ENCODE results near the gene RFXANK.
A peak's percentile ranks its signal among the peaks of the same experiment; 100 is the strongest.
"Not testable (repeated sequence)": the region's sequence is repeated elsewhere in the genome, so short reads cannot be mapped to it uniquely, and the experiment has no call there.

RFXANK gene, protein sequence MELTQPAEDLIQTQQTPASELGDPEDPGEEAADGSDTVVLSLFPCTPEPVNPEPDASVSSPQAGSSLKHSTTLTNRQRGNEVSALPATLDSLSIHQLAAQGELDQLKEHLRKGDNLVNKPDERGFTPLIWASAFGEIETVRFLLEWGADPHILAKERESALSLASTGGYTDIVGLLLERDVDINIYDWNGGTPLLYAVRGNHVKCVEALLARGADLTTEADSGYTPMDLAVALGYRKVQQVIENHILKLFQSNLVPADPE

DNA sequence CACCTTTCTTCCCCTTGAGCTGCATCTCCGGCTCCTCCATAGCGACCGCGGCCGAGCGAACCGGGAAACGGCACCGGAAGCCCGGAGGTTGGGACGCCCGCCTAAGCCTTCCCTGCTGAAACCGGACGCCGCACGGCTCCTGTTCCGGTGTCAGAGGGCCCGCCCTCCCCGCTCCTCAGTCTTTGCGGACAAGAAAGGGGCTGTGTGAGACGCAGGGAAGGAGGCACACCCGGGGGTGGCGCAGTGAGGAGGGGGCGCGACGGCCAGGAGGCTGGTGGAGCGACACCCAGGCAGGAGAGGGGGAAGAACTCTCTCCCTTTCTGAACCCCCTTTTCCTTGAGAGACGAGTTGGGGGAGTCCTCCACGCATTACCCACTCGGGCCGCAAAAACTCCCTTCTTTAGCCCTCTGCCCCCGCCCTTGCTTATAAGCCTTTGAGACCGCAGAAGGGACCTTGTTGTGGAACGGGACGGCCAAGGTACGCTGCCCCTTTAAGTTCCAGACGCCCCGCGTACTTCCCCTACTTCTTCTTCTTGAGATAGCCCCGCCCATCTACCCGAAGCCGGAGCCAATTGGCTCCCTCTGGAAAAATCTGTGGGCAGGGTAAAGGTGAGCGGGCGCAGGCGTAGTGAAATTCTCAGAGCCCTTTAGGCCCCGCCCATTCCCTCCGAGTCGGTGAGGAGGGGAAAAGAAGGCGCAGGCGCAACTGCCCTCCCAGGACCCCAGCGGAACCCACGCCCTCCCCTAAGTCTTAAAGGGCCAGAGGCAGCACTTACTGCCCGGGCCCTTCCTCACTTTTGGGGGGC, at the start of gene RFXANK, which contains the start of gene BORCS8:
Gene RFXANK (plus strand): TSS at position 181 of the 805 bp plus-strand sequence. CDS start 1,689 bp downstream, outside the sequence.
Gene BORCS8 (minus strand): TSS at position 75 of the 805 bp plus-strand sequence. CDS start 35 bp downstream, at position 40.
- DNase-seq (ENCODE audit: low read depth): peak; percentile 99
- no peak for TF ChIP-seq CTCF (IDR thresholded peaks at IDR 0.05; ENCODE audit: low read length, missing control alignments)
- H3K4me3 ChIP-seq (replicated peaks; ENCODE audit: low read depth, low read length): peak within 1 kb of the TSS; percentile 99

DNA sequence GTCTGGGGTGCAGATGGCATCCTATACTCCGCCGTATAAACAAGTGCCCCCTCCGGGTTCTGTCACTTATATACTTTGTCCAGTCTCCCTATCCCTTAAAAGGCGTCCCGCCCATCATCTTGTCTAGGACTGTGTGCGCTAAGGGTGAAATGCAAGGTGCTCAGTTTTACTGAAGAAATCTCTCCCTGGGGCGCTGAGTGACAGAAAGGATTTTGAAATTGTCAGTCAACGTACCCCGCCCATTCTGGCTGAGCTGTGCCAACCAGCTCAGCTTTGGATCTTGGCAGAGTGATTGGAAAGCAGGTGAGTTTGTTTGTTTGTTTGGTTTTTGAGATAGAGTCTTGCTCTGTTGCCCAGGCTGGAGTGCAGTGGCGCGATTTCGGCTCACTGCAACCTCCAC, 49.7 kb upstream of the RFXANK start:
- no peak for TF ChIP-seq CTCF (IDR thresholded peaks at IDR 0.05; ENCODE audit: low read length, missing control alignments)
- DNase-seq (ENCODE audit: low read depth): no peak
- H3K4me3 ChIP-seq (replicated peaks; ENCODE audit: low read depth, low read length): no peak overlapping the region

GRCh38 chr19:19145281-19145680, 46.8 kb upstream of the RFXANK start:
- TF ChIP-seq CTCF (IDR thresholded peaks at IDR 0.05; ENCODE audit: low read length, missing control alignments): no peak
- DNase-seq (ENCODE audit: low read depth): no peak
- H3K4me3 ChIP-seq (replicated peaks; ENCODE audit: low read depth, low read length): no peak overlapping the region

GRCh38 chr19:19145684-19146608, 46.1 kb upstream of the RFXANK start:
- DNase-seq (ENCODE audit: low read depth): peak; percentile 61
- no peak overlapping the region for H3K4me3 ChIP-seq (replicated peaks; ENCODE audit: low read depth, low read length)
- TF ChIP-seq CTCF (IDR thresholded peaks at IDR 0.05; ENCODE audit: low read length, missing control alignments): peak; percentile 87

GRCh38 chr19:19146865-19147264, 45.2 kb upstream of the RFXANK start:
- no peak for TF ChIP-seq CTCF (IDR thresholded peaks at IDR 0.05; ENCODE audit: low read length, missing control alignments)
- no peak overlapping the region for H3K4me3 ChIP-seq (replicated peaks; ENCODE audit: low read depth, low read length)
- no peak for DNase-seq (ENCODE audit: low read depth)

DNA sequence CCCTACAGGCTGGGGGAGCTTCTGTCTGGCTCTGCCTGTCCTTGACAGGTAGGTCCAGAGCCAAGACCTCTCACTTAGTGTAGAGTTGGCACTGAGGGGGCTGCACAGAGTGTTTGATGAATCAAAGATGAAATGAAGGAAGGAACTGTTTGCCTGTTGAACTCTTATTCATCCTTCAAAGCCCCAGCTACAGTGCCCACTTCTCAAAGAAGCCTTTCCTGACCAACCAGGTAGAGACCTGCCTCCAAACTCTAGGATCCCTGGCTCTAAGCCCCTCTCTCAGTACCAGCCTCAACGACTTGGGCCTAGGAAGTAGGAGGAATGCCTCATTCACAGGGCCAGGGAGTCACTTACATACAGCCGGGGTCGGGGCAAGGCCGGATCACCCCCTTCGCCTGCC, 44.7 kb upstream of the RFXANK start:
- no peak for TF ChIP-seq CTCF (IDR thresholded peaks at IDR 0.05; ENCODE audit: low read length, missing control alignments)
- no peak for DNase-seq (ENCODE audit: low read depth)

GRCh38 chr19:19148504-19148903, 43.6 kb upstream of the RFXANK start:
- not testable (repeated sequence) for DNase-seq (ENCODE audit: low read depth); H3K4me3 ChIP-seq (replicated peaks; ENCODE audit: low read depth, low read length)

More for the DNA sequence above, 44.7 kb upstream of the RFXANK start:
- no peak overlapping the region for H3K4me3 ChIP-seq (replicated peaks; ENCODE audit: low read depth, low read length)

Data from fibroblast of pulmonary artery (primary cell).